HG02610 (cell line): Measurements from ENCODE around the gene PTTG1IP.
A peak's percentile ranks its signal among the peaks of the same experiment; 100 is the strongest.

ENCODE experiments used
- ATAC-seq: cut with Tn5 transposase; IDR thresholded peaks from one replicate; pipeline ENCODE4 v1.9.1; 2021; ENCODE audit warnings: mild to moderate bottlenecking, moderate library complexity; ENCODE audit not compliant: unreplicated experiment

PTTG1IP gene

DNA sequence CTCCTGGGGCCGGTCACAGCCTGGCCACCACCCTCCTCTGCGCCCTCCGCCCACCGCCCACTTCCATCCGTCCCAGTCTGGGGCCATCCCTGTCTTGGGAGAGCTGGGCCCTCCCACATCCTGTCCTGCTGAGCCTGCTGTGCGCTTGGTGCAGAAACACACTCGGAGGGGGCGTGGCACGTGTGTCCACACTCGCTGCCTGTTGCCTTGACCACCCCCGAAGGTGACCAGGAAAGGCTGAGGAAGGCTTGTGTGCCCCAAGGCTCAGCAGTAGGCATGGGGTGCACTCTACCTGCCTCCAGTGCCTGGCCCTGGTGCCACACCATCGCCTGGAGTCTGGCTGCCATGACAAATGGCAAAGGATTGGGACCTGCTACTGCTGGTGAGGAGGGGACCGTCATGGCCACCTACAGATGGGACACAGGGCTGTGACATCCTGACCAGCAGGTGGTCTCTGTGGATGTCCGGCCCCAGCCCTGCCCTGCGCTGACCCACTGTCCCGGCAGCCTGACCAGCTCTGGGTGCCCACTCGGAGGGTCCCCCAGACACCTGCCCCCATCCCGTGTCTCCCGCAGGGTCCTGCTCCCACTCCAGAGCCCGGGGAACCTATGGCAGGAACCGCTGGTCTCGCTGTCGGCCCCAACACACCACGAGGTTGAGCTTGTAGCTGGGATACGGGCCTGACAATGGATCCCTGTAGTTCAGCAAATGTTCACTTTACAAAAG, 23.2 kb upstream of the PTTG1IP start:
- ATAC-seq, result no peak

DNA sequence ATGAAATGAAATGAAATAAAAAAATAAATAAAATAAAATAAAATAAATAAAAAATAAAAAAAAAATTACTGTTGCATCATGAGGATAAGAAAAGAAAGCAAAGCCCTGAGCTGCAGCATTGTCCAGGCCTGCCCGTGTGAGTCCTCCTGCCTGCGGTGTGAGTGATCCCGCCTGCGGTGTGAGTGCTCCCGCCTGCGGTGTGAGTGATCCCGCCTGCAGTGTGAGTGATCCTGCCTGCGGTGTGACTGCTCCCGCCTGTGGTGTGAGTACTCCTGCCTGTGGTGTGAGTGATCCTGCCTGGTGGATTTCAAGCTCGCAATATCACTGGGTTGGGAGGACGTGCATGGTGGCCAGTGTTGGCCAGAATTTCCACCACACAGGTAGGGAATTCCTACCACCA, 22.4 kb upstream of the PTTG1IP start:
- no peak for ATAC-seq

DNA sequence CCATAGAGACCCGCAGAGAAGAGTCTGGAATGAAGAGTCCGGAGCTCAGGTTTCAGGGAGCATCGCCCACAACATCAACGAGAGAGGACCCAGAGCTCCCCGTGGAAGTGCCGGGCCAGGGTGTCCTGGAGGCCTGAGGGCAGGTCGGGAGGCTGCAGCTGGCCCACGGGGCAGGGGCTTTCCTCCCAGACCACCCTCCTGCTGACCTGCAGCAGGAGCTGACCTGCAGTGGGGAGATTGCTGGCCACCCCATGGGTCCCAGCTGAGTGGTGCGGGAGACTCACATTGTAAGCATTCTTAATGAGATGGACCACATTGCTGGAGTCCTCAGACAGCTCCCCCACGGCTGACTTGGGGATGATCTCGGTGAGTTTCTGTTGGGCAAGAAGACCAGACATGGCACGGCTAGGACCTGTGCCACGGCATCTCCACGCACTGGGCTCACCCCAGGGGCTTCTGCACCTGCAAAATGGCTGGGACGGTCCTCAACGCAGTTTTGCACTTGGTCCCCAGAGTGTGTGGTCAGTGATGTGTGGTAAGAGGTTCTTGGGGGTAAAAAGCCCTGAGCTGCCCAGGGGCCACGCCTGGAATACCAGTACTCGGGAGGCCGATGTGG, 21.3 kb upstream of the PTTG1IP start:
- ATAC-seq, result no peak

DNA sequence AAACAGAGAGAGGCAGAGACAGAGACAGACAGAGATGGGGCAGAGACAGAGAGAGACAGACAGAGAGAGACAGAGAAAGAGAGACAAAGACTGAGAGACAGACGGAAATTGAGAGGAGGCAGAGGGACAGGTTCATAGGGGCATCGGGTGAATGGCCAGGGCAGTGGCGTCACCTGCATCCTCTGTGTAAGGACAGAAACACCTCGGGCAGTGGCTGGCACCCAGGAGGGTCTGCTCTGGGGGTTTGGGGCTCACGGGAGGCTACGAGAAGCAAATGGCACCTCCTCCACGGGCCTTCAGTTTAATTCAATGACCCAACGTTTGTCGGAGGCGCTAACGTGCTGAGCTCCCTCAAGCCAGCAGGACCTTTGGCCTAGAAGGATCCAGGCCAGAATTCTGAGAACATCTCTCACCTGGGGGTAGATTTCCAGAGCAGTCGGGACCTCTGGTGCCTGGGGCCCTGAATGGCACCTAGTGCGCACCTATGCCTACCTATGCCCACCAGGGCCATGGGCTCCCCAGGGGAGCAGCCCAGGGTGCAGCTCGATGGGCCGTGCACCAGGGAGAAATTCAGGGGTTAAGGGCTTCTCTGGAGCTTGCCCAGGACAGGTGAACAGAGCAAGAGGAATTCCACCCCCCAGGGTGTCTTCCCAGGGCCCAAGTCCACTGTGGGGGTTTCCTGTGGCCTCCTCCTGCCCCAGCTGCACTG, 20.6 kb upstream of the PTTG1IP start:
- no peak for ATAC-seq

DNA sequence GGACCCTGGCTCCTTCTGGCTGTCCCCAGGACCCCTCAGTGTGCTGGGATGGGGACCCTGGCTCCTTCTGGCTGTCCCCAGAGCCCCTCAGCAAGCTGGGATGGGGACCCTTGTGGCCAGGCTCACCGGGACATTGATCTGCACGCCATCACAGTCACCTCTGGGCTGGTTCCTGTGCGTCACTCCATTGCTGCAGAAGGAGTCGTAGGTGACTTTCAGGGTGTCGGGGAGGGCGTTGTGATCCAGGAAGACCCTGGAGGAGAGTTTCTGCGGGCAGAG, 19.7 kb upstream of the PTTG1IP start:
- no peak for ATAC-seq

DNA sequence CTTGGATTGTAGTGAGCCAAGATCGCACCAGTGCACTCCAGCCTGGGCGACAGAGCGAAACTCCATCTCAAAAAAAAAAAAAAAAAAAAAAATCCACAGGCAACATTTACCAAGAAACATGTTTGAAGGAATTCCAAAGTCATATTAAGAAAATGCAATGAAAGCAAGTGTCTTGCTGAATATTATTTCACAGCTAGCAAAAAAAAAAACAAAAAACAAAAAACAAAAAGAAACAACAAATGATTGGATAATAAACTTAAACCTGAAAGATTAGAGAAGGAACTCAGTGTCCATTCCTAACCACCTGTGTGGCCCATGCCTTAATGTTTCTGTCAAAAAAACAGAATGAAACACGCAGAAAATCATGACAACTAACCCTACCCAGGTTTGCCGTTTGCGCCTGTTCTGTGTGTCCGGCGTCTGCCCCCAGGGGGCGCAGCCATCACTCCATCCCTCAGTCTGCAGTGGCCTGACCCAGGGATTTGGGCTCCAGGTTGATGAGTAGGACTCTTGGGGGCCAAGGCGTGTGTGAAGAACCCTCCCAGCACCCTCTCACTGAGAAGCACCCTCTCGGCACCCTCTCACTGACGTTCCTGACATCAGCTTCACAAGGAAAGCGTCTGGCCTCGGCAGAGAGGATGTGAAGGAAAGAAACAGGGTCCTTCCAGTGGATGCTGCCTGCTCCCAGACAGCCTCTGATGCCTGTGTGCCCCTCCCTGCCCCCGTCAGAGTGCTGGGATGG, 19.2 kb upstream of the PTTG1IP start:
- peak; percentile 44 for ATAC-seq

DNA sequence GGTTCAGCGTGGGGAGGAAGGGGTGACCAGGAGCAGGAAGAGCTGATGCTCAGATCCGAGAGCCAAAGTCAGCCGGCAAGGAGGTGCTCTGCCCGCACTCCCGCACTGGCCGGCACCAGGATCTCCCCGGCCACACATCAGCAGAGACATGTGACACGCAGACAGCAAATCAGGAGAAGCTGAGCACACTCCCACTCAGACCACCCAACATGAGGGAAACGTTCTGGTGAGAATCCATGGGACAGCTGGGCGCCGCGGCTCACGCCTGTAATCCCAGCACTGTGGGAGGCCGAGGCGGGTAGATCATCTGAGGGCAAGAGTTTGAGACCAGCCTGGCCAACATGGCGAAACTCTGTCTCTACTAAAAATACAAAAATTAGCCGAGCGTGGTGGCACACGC, 18.6 kb upstream of the PTTG1IP start:
- no peak for ATAC-seq

DNA sequence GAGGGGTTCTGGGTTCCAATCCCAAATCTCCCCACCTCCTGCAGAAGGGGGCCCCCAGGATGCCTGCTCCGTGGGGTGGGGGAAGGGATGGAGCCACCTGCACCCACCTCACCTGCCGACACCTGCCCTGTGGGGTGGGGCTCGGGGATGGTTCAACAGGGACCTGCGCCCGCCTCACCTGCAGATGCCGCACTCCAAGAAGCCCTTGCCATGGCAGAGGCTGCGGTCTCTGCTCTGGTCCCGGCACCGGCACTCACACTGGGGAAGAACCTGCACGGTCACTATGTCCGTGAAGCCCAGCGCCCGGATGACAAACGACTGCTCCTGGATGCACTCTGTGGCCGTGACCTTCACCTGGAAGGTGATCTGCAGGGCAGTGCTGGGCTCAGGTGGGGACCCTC, 18.1 kb upstream of the PTTG1IP start:
- ATAC-seq, result no peak

DNA sequence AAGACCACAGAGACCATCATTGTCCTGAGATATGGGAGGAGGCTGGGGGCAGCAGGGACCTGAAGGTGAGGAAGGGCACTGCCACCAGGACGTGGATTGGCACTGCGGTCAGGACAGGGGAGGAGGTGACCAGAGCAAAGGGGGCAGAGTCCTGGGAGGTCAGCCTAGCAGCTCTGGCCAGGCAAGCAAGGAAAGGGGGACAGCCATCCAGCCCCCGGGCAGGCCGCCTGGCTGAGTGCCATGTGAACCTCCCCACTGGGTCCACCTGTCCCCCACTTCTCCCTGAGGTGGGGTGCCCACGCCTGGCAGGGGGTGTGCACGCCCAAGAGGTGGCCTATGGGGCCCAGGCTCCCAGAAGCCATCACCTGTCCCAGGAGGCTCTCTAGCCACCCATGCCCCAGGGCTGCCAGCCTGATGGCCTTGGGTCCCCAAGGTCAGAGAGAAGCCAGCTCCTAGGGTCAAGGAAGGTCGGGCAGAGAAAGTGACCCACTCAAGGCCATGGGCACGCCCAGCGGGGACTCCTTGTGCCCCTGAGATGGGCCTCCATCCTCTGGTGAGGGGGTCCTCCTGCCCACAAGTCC, 17.6 kb upstream of the PTTG1IP start:
- no peak for ATAC-seq

DNA sequence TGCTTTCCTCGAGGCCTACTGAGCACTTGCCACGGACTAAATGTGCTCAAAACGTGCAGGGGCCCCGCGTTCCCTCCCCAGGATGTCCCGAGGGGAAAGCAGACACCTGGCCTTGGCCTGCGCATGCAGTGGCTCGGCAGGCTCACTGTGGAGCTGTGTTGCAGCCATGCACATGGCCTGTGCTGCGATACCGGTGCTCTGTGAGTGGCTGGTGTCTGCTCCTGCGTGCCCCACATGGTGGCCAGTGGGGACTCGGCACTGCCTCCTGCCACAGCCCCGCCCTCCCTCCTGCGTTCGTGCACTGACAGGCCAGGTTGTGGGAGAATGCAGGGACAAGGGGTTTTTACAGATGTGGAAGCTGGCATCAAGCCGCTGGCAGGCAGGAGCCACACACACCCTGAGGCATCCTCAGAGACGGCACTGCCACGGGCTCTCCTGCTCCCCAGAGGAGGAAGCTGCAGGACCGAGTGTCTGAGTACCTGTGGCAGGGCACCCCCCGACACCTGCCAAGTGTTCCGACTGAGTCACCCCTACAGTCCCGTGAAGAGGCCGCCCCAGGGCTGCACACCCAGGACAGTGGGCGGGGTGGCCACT, 16.9 kb upstream of the PTTG1IP start:
- ATAC-seq, result no peak

DNA sequence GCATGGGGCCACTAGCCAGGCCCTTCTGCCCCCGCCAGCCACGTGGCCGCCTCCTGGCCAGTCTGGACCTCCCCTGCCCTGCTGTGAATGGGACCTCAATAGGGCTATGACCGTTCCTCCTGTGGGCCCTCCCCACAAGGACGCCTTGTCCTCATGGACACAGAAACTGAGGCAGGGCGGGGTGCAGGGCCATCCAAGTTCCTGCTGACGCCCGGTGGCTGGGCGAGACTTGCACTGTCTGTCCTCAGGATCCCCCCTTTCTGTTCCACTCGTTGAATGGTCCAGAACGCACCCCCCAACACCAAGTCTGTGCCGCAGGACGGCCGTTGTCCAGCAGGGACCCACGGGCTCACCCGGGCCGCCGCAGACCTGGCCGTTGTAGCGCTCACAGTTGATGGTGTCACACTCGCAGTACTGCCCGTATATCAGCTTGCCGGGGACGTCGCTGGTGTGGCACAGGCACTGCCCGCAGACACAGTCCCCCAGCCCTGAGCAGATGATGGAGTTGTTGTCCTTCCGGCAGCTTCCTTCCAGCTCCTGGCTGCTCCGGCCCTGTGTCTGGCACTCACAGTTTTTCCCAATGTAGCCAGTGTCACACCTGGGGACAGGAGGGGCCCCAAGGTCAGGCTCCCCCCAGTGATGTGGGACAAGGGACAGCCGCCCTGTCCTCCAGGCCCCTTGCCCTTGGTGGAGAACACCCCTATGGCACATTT, 16.3 kb upstream of the PTTG1IP start:
- no peak for ATAC-seq

DNA sequence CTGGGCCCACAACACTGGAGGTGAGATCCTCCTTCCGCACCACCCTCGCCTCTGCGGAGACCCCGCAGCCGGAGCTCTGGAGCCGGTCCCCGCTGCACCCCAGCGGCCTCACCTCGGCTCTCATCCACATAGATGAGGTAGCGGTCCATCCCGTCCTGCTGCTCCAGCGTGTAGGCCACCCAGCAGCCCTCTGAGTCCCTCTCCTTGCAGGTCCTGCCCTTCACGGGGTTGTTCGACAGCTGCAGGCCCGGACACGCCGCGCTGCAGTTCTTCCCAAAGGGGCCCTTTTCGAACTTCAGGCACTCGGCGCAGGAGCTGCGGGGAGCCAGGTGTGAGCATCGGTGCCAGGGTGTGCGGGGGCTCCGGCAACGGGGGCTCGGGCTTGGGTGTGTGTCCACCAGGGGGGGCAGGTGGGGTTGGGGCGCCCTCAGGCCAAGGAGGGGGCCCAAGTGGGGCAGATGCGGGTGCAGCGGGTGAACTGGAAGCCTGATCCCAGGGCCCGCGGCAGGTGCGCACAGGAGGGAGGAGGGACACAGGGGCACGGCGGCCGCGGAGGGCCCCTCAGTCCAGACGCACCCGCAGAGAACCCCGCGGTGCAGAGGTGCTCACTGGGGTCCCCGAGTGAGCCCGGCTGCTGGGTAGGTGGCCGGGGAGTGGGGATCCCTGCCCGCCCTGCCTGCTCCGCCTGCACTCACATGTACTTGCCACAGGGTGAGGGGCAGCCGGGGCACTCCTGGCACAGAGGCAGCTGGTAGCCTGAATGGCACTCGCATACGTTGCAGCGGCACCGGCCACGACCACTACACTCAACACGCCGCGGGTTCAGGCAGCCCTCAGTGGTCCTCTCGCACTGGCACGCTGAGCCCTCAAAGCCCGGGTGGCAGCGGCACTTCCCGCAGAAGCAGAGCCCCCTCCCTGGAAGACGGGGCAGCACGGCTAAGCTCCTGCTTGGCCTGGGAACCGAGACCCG, 15.4 kb upstream of the PTTG1IP start:
- no peak for ATAC-seq

DNA sequence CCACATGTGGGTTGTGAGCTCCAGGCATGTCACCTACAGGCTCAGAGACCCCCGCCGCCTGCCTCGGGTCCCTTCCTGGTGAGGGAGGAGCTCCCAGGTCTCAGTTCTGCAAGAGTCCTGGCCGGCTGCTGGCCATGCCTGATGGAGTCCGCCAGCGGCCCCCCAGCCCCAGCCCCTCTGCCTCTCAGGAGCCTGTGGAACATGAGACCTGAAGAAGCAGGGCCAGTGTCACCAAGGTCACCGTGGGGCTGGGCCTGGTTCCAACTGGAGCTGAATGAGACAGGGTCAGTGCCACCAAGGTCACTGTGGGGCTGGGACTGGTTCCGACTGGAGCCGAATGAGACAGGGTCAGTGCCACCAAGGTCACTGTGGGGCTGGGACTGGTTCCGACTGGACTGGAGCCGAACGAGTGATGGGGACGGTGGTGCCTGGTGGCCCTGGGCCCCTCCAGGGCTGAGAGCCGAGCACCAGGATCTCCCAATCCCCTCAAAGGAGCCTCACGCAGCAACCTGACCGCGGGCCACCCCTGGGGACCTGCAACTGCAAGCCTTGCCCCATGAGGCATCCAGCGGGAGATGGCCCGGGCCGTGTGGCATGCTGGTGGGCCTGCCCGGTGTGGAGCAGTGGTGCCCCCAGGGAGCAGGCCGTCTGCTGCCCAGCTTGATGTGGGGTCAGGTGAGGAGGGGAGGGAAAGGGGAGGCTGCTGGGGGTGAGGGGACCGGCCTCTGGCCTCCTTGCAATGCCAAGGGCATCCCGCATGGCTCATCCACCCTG, 14.5 kb upstream of the PTTG1IP start:
- ATAC-seq, result no peak

DNA sequence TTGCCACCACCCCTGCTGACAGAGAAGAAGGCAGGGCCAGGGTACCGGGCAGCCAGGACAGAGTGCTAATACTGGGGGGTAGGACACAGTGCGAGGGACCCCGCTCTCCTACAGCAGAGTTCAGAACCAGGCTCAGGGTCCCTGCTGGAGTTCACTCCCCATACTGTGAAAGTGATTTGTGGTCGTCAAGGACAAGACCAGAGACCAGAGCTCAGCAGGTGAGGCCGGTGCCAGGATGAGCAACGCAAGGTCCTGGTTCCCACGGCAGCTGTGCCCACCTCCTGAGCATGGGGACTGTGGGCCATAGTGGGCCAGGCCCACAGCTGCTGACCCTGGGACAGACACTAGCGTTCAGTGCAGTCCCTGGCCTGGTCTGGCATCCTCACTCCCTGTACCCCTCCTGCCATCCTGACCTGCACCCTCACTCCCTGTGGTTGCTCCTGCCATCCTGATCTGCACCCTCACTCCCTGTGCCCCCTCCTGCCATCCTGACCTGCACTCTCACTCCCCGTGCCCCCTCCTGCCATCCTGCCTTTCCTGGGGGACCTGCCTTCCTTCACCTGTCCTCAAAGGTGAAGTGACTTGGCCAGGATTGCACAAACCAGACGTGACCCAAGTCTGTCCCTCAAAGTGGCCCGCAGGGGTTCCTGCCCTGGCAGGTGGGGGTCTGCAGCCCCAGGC, 13.8 kb upstream of the PTTG1IP start:
- no peak for ATAC-seq

DNA sequence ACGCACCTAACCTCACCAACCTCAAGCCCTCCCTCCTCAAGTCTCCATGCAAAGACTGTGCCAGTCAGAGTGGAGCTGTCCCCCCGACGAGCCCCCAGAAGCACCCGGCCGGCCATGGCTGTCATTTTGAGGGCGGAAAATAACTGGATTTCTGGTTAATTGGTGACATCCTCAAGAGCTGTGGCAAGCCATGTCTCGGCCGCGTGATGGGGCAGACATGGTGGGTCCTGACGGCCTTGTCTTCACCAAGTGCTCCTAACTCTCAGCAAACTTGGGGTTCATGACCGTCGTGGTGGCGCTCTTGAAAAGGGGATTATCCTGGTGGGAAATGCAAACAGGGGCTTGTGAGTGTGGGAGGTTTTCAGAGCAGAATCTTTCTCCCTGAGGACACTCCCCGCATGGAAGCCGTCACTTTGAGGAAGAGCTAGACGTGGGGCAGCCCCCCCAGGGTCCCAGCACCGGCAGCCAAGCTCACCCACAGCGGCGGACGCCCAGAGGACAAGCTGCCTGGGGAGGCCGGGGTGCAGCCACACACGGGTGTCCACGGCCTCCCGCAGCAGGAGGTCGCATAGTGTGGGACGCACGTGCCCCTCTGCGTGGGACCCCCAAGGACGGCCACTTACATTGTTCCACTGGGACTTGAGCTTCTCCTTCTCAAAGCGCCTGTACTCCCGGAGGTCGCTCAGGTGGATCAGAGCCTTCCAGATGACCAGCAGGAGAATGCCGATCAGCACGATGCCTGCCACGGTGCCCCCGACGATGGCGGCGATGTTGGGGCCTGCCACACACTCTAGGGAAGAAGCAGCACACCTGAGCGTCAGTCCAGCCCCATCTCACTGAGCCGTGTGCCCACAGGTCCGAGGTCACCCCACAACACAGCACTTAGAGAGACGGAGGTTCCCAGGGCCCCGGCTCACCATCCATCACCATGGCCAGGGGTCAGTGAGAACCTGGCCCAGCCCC, 12.9 kb upstream of the PTTG1IP start:
- no peak for ATAC-seq

DNA sequence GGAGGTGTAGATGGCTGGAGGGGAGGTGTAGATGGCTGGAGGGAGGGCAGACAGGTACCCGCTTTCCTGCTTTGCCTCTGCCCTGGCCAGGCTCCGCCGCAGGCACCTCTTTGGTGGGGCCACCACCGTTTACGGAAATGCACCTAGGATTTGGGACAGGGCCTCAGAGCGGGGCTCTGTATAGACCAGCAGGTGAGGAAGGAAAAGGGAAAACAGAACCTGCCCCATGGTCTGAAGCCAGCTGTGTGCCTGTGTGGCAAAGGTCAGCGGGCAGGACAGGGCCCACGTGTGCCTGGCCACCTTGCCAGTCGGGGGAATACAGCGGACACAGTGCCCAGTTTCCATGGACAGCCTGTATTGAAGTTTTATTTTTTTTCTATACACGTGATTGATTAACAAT, 12.1 kb upstream of the PTTG1IP start:
- no peak for ATAC-seq

DNA sequence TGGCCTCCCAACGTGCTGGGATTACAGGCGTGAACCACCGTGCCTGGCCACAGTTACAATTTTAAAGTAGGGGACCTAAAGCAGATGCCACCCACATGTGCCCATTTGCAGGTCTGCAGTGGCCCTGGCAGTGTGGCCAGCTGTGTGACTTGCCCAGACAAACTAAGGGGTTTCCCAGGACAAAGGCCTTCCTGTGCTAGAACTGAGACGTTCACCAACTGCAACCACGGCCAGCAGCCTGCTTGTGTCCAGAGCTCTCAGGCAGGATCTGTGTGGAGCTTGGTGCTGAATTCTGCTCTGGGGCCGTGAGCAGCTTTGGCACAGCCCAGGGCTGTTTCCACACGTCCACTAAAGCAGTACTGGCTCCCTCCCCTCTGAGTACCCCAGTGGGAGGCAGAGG, 10.6 kb upstream of the PTTG1IP start:
- no peak for ATAC-seq
